H1 (cell line): ENCODE results near the gene NPTXR. TPM values are rescaled to one million over a fixed set of nuclear protein-coding genes. Genes with fewer than 3 reads are reported as not detected.

Experiments
- CTCF ChIA-PET: fragments of 300-600 bp; sonication (Branson Sonifier 250); formaldehyde crosslinking; loops from one replicate; lab custom pipeline; 2021; ENCODE audit not compliant: partially characterized antibody; lab: Charles Lee
- POLR2A ChIA-PET: fragments of 300-600 bp; sonication (Branson Sonifier 250); formaldehyde crosslinking; loops from one replicate; lab custom pipeline; 2021; ENCODE audit warnings: inconsistent platforms; ENCODE audit not compliant: partially characterized antibody; lab: Charles Lee
- DNase-seq, 2 experiments: peaks; one replicate each; pipeline versions ENCODE4 v3.0.0 to v3.0.0-alpha.2; 2010 to 2022; ENCODE audit warnings: low spot score in 2 of 2, low read depth in 1 of 2, mixed read lengths in 1 of 2
- FAIRE-seq: peaks from 2 replicates; lab custom pipeline; 2011; peaks lifted over from hg19 to GRCh38; lab: Jason Lieb, UNC
- H2AFZ ChIP-seq: 2 replicates; pipeline ENCODE4 v1.8.1; 2012; ENCODE audit warnings: low read length, inconsistent platforms
- H2AK5ac ChIP-seq: 2 replicates; pipeline ENCODE4 v1.6.1; 2013; ENCODE audit warnings: low read depth, low read length
- H2BK120ac ChIP-seq: replicated peaks from 2 replicates; pipeline ENCODE3; 2013; ENCODE audit warnings: low read depth, low read length, inconsistent platforms
- H2BK12ac ChIP-seq: 2 replicates; pipeline ENCODE4 v1.6.1; 2013; ENCODE audit warnings: low read depth, low read length
- H2BK15ac ChIP-seq: 2 replicates; pipeline ENCODE4 v1.6.1; 2013; ENCODE audit warnings: low read length
- H2BK20ac ChIP-seq: 2 replicates; pipeline ENCODE4 v1.6.1; 2013; ENCODE audit warnings: low read length
- H2BK5ac ChIP-seq: 2 replicates; pipeline ENCODE4 v1.6.1; 2013; ENCODE audit warnings: low read depth, low read length
- H3K14ac ChIP-seq: 2 replicates; pipeline ENCODE4 v1.6.1; 2013; ENCODE audit warnings: inconsistent platforms; ENCODE audit not compliant: insufficient read length
- H3K18ac ChIP-seq: 2 replicates; pipeline ENCODE4 v1.6.1; 2013; ENCODE audit warnings: low read length; ENCODE audit errors: extremely low read depth
- H3K23ac ChIP-seq: 2 replicates; pipeline ENCODE4 v1.6.1; 2013; ENCODE audit warnings: inconsistent platforms; ENCODE audit not compliant: insufficient read length
- H3K23me2 ChIP-seq: 2 replicates; pipeline ENCODE4 v1.6.1; 2013; ENCODE audit warnings: low read depth, low read length
- H3K27ac ChIP-seq: 2 replicates; pipeline ENCODE4 v1.6.1; 2011; ENCODE audit warnings: low read depth, low read length, inconsistent platforms
- H3K27me3 ChIP-seq, 4 experiments: replicated peaks in 1 of 4; 1 replicate in 1 of 4; 2 replicates in 3 of 4; pipeline versions ENCODE4 v1.6.1 to v1.8.1; 2011 to 2013; ENCODE audit warnings: low read length in 3 of 4, mild to moderate bottlenecking in 3 of 4, inconsistent platforms in 2 of 4, mixed read lengths in 2 of 4, moderate library complexity in 1 of 4; ENCODE audit not compliant: control insufficient read depth in 3 of 4, insufficient read depth in 3 of 4; ENCODE audit errors: extremely low read depth in 1 of 4
- H3K36me3 ChIP-seq, 4 experiments: 2 replicates each; pipeline versions ENCODE4 v1.6.1 to v1.8.1; 2011 to 2013; ENCODE audit warnings: mild to moderate bottlenecking in 4 of 4, low read length in 3 of 4, moderate library complexity in 2 of 4, control low read depth in 1 of 4, inconsistent platforms in 1 of 4; ENCODE audit not compliant: insufficient read depth in 4 of 4, control insufficient read depth in 2 of 4
- H3K4ac ChIP-seq: replicated peaks from 2 replicates; pipeline ENCODE3; 2013; ENCODE audit warnings: low read length, low read depth, mixed read lengths, inconsistent platforms; ENCODE audit not compliant: insufficient read length
- H3K4me1 ChIP-seq, 4 experiments: replicated peaks in 1 of 4; 1 replicate in 1 of 4; 2 replicates in 3 of 4; pipeline versions ENCODE4 v1.6.1 to v1.8.1; 2011 to 2013; ENCODE audit warnings: low read length in 3 of 4, inconsistent platforms in 2 of 4, mixed read lengths in 1 of 4; ENCODE audit not compliant: insufficient read depth in 4 of 4, control insufficient read depth in 3 of 4
- H3K4me2 ChIP-seq, 2 experiments: 2 replicates each; pipeline versions ENCODE4 v1.6.1 to v1.8.1; 2011 to 2013; ENCODE audit warnings: low read depth in 2 of 2, low read length in 2 of 2, control low read depth in 1 of 2, inconsistent platforms in 1 of 2, mild to moderate bottlenecking in 1 of 2; ENCODE audit not compliant: insufficient read depth in 1 of 2
- H3K4me3 ChIP-seq, 4 experiments: fragments of 200-600, 300-600 bp in 1 of 4; sonication (generic), shearing (Covaris generic), sonication (Bioruptor Twin) in 1 of 4; 2 replicates each; pipeline versions ENCODE4 v1.5.1 to v1.8.1; 2011 to 2016; ENCODE audit warnings: low read length in 4 of 4, low read depth in 3 of 4, control low read depth in 2 of 4, inconsistent platforms in 2 of 4, mild to moderate bottlenecking in 2 of 4, mixed read lengths in 1 of 4, moderate library complexity in 1 of 4; ENCODE audit not compliant: insufficient read depth in 2 of 4; ENCODE audit errors: extremely low read depth in 1 of 4
- H3K56ac ChIP-seq: replicated peaks from 2 replicates; pipeline ENCODE3; 2013; ENCODE audit warnings: low read depth, mild to moderate bottlenecking, mixed read lengths, low read length, inconsistent platforms; ENCODE audit not compliant: insufficient read length
- H3K79me1 ChIP-seq: 2 replicates; pipeline ENCODE4 v1.6.1; 2013; ENCODE audit warnings: low read depth, low read length, control low read depth
- H3K79me2 ChIP-seq, 2 experiments: 2 replicates each; pipeline versions ENCODE4 v1.6.1 to v1.8.1; 2012 to 2013; ENCODE audit warnings: low read length in 2 of 2, mild to moderate bottlenecking in 2 of 2, inconsistent platforms in 1 of 2; ENCODE audit not compliant: insufficient read depth in 2 of 2, control insufficient read depth in 1 of 2
- H3K9ac ChIP-seq, 4 experiments: replicated peaks in 1 of 4; 1 replicate in 1 of 4; 2 replicates in 3 of 4; pipeline versions ENCODE4 v1.6.1 to v1.8.1; 2011 to 2013; ENCODE audit warnings: low read depth in 3 of 4, low read length in 3 of 4, control low read depth in 2 of 4, mild to moderate bottlenecking in 2 of 4, moderate library complexity in 2 of 4, inconsistent platforms in 1 of 4; ENCODE audit errors: extremely low read depth in 1 of 4
- H3K9me3 ChIP-seq, 2 experiments: 2 replicates each; pipeline versions ENCODE4 v1.6.1 to v1.8.1; 2012 to 2013; ENCODE audit warnings: mild to moderate bottlenecking in 2 of 2, moderate library complexity in 2 of 2, control low read depth in 1 of 2, inconsistent platforms in 1 of 2, low read depth in 1 of 2, low read length in 1 of 2, mixed read lengths in 1 of 2; ENCODE audit not compliant: insufficient read depth in 2 of 2
- H4K20me1 ChIP-seq, 2 experiments: replicated peaks in 1 of 2; 2 replicates each; pipeline versions ENCODE3 to v1.8.1; 2011 to 2013; ENCODE audit warnings: inconsistent platforms in 2 of 2, low read length in 2 of 2, mild to moderate bottlenecking in 1 of 2; ENCODE audit not compliant: insufficient read depth in 2 of 2, control insufficient read depth in 1 of 2
- H4K5ac ChIP-seq: 2 replicates; pipeline ENCODE4 v1.6.1; 2013; ENCODE audit warnings: low read length, low read depth, mixed read lengths, inconsistent platforms; ENCODE audit not compliant: insufficient read length
- H4K8ac ChIP-seq: 2 replicates; pipeline ENCODE4 v1.8.0; 2013; ENCODE audit warnings: mild to moderate bottlenecking, moderate library complexity, low read length, inconsistent platforms; ENCODE audit not compliant: insufficient read depth; ENCODE audit errors: extremely low read depth
- H4K91ac ChIP-seq: replicated peaks from 2 replicates; pipeline ENCODE3; 2013; ENCODE audit warnings: low read length, mixed read lengths, inconsistent platforms; ENCODE audit not compliant: insufficient read length
- SUZ12 ChIP-seq: fragments of 200-600 bp; sonication (generic); IDR thresholded peaks from 2 replicates; pipeline ENCODE4 v1.6.1; 2012; ENCODE audit warnings: mild to moderate bottlenecking, inconsistent platforms, low read length, moderate library complexity, mixed read lengths
- TCF12 ChIP-seq: IDR thresholded peaks from 2 replicates; pipeline ENCODE4 v1.6.1; 2011; ENCODE audit warnings: low read depth, mild to moderate bottlenecking, low read length
- WGBS, 2 experiments: shearing (Covaris generic) in 1 of 2; methylation state at CpG; one replicate each; pipeline versions ENCODE4 v1.1.6 to v1.1.7; 2013 to 2015; ENCODE audit warnings: low lambda C conversion rate in 2 of 2, mixed read lengths in 2 of 2, inconsistent platforms in 1 of 2, low coverage in 1 of 2, missing lambda C conversion rate in 1 of 2; ENCODE audit not compliant: insufficient replicate concordance in 2 of 2, insufficient coverage in 1 of 2, insufficient read length in 1 of 2; ENCODE audit errors: extremely low coverage in 1 of 2, missing lambda C conversion rate in 1 of 2; 5-methylcytosine and 5-hydroxymethylcytosine counted together
- polyA plus RNA-seq, 7 experiments: library from polyadenylated mRNA; depleted of rRNA in 3 of 7; stranded (reverse) in 5 of 7; unstranded in 2 of 7; fragments of >200 nt in 5 of 7; fragments of 200-250 nt in 2 of 7; gene quantifications; 1 replicate in 5 of 7; 2 replicates in 1 of 7; 4 replicates in 1 of 7; pipeline versions ENCODE4 v1.2.1 to v1.2.3, GENCODE V29; 2011 to 2013; ENCODE audit warnings: missing spikeins in 2 of 7, mixed read lengths in 2 of 7
- total RNA-seq: library from RNA; stranded (reverse); fragmentation: NEBNext Ultra II Directional; extraction: Animal tissue kit (Norgen Biotek cat#: 25700); gene quantifications from 2 replicates; pipeline ENCODE4 v1.2.1, GENCODE V29; 2021

Gene NPTXR
- total and polyA plus RNA-seq, 2 of the 8 experiments (the other 6 are each of a cell fraction or from before 2014, with no cell fraction given), result 3.7 to 6.4 TPM

DNA sequence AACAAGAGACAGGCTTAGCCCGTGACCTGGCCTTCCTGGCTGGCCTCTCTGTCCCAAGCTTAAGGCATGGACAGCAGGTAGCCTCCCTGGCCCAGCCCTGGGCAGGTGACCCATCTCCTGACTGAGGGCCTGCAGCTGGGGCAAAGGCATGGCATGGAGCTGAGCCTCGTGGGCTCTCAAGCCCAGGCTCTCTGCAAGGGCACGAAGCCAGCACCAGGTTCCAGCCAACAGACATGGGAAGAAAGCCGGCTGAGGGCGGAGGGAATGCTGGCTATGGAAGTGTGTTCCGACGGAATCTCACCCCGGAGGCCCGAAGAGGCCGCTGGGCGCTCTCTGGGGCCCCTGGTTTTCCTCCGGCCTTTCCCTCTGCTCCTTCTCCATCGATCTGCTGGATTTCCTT is 62.8 kb downstream of the NPTXR start:
- Histone ChIP-seq H2BK5ac (no peak overlapping the region), H3K23me2 (no peaks in the 10 kb centered on the region), H4K20me1 (no peaks in the 10 kb centered on the region), H2BK15ac (no peak overlapping the region), H3K27me3 (no peaks in the 10 kb centered on the region), H2BK120ac (no peak overlapping the region), H3K4me1 (peaks cover 0 to 4% (median 1%) of the 10 kb centered on the region in 4 experiments; a peak in 2 of 7 replicates), H3K4me2 (no peak overlapping the region), H2AFZ (no peak overlapping the region), H2BK20ac (no peak overlapping the region), H2BK12ac (no peak overlapping the region), H3K36me3 (no peaks in the 10 kb centered on the region), H3K9ac (no peak overlapping the region), H3K56ac (no peak overlapping the region), H3K79me1 (peaks cover 2% of the 10 kb centered on the region; the same call in 1 of the 2 replicates), H4K91ac (no peak overlapping the region), H3K27ac (no peak overlapping the region), H3K79me2 (no peaks in the 10 kb centered on the region), H4K5ac (no peak overlapping the region), H3K14ac (no peak overlapping the region), H3K18ac (no peak overlapping the region), H3K23ac (no peak overlapping the region), H3K4ac (no peak overlapping the region), H4K8ac (no peak overlapping the region; the same call in 1 of the 2 replicates), H3K9me3 (no peaks in the 10 kb centered on the region), H3K4me3 (no peak overlapping the region), H2AK5ac (no peak overlapping the region)
- CTCF ChIA-PET, result interaction anchor here (0.6 to 6.9 kb wide), 2 partner anchors 13 to 146 kb away, joined by 3 to 75 read pairs; no protein-coding TSS in a partner anchor
- POLR2A ChIA-PET, result no interaction called here
- FAIRE-seq, result no peak
- WGBS, 2 experiments, result 91% methylated on average over 13 of the region's 13 CpGs; no CpG with 5 or more reads in 1 of the 2 experiments
- DNase-seq, result no peak
- TF ChIP-seq TCF12, result no peak
- TF ChIP-seq SUZ12, result no peak
